Thyroid gland (tissue), 4 donors: ENCODE measurements around the gene GOLGA1.

Experiments used
- POLR2A ChIP-seq, 2 donors: fragments of 450-650 bp; IDR thresholded peaks; one replicate each; pipeline ENCODE4 v1.6.1; 2017; ENCODE audit warnings: antibody characterized with exemption in 2 of 2, mild to moderate bottlenecking in 2 of 2, moderate library complexity in 1 of 2
- TF ChIP-seq, protein P1 (sequence below), 6 experiments: fragments of 200-600 bp in 3 of 6; fragments of 450-650 bp in 3 of 6; sonication (generic) in 3 of 6; IDR thresholded peaks; one replicate each; pipeline ENCODE4 v1.5.1; 2016 to 2019; ENCODE audit warnings: antibody characterized with exemption in 6 of 6, mild to moderate bottlenecking in 2 of 6, inconsistent platforms in 1 of 6, moderate library complexity in 1 of 6

DNA sequence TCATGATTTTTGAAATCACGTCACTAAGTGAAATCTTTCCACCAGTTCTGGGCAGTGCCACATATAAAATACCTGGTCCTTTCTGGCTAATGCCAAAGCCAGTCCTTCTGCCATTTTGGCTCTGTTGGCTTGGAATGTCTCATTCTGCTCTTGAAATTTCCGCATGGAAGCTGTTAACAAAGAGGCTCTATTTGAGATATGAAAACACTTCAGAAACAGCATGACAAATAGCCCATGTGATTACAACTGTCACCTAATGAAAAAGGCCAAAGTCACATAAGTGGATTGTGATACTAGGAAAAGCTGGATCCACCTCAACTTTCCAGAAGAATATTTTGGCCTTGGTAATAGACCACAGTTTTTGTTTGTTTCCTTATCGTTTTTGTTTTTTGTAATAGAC is 12.8 kb downstream of the GOLGA1 start:
- TF ChIP-seq, protein P1, sequence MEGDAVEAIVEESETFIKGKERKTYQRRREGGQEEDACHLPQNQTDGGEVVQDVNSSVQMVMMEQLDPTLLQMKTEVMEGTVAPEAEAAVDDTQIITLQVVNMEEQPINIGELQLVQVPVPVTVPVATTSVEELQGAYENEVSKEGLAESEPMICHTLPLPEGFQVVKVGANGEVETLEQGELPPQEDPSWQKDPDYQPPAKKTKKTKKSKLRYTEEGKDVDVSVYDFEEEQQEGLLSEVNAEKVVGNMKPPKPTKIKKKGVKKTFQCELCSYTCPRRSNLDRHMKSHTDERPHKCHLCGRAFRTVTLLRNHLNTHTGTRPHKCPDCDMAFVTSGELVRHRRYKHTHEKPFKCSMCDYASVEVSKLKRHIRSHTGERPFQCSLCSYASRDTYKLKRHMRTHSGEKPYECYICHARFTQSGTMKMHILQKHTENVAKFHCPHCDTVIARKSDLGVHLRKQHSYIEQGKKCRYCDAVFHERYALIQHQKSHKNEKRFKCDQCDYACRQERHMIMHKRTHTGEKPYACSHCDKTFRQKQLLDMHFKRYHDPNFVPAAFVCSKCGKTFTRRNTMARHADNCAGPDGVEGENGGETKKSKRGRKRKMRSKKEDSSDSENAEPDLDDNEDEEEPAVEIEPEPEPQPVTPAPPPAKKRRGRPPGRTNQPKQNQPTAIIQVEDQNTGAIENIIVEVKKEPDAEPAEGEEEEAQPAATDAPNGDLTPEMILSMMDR (IDR thresholded peaks at IDR 0.05) = no peak
- no peak for TF ChIP-seq POLR2A (IDR thresholded peaks at IDR 0.05)
